ENCODE results near the gene DHRSX.

DHRSX gene

DNA sequence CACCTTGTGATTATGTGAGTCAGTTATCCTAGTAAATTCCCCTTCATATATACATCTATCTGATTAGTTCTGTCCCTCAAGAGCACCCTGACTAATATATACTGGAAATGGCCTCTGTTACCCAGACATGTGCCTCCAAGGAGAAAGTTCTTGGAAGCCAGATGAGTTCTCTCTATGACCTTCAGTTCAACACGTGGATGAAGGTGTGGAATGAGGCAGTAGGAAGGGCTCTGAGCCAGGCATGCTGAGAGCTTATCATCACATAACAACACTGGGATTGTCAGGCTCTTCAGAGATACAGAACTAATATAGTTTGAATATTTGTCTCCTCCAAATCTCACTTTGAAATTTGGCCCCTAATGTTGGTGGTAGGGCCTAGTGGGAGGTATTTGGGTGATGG, 44.4 kb upstream of the DHRSX start:
- H3K27me3 ChIP-seq: no peaks in the 10 kb centered on the region
- TF ChIP-seq, protein P1, sequence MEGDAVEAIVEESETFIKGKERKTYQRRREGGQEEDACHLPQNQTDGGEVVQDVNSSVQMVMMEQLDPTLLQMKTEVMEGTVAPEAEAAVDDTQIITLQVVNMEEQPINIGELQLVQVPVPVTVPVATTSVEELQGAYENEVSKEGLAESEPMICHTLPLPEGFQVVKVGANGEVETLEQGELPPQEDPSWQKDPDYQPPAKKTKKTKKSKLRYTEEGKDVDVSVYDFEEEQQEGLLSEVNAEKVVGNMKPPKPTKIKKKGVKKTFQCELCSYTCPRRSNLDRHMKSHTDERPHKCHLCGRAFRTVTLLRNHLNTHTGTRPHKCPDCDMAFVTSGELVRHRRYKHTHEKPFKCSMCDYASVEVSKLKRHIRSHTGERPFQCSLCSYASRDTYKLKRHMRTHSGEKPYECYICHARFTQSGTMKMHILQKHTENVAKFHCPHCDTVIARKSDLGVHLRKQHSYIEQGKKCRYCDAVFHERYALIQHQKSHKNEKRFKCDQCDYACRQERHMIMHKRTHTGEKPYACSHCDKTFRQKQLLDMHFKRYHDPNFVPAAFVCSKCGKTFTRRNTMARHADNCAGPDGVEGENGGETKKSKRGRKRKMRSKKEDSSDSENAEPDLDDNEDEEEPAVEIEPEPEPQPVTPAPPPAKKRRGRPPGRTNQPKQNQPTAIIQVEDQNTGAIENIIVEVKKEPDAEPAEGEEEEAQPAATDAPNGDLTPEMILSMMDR (IDR thresholded peaks at IDR 0.05; ENCODE audit: low read depth, low read length): no peak
- no peak overlapping the region for H3K4me3 ChIP-seq (ENCODE audit: low read depth, low read length)
- H3K9me3 ChIP-seq: no peaks in the 10 kb centered on the region
- DNase-seq: no peak
- H3K36me3 ChIP-seq: no peaks in the 10 kb centered on the region
- no peaks in the 10 kb centered on the region for H3K4me1 ChIP-seq

DNA sequence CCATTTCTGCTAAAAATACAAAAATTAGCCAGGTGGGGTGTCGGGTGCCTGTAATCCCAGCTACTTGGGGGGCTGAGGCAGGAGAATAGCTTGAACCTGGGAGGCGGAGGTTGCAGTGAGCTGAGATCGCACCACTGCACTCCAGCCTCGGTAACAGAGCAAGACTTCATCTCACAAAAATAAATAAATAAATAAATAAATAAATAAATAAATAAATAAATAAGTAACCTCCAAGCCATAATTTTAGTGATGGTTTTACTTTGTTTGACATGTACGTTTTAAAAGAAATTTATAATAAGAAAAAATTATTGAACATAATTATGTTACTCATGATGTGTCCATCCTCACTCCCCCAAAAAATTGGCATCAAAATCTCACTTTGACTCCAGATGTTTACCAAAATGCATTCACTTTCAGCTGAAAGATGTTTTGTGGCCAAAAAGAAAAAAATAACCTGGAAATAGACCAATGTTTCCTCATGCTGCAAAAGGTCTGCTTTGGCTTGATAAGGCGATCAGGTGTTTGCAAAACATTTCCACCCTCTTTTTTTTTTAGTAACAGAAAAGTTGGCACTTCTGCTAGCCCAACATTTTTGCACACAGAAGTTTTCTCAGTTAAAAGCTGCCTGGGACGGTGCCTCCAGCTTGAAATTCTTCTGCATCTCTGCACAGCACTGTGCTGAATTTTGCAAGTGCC, 42.2 kb upstream of the DHRSX start:
- H3K9me3 ChIP-seq: no peaks in the 10 kb centered on the region
- TF ChIP-seq, protein P1 (IDR thresholded peaks at IDR 0.05; ENCODE audit: low read depth, low read length): no peak
- no peaks in the 10 kb centered on the region for H3K36me3 ChIP-seq
- H3K27me3 ChIP-seq: no peaks in the 10 kb centered on the region
- no peak for DNase-seq
- no peak overlapping the region for H3K4me3 ChIP-seq (ENCODE audit: low read depth, low read length)
- no peaks in the 10 kb centered on the region for H3K4me1 ChIP-seq

DNA sequence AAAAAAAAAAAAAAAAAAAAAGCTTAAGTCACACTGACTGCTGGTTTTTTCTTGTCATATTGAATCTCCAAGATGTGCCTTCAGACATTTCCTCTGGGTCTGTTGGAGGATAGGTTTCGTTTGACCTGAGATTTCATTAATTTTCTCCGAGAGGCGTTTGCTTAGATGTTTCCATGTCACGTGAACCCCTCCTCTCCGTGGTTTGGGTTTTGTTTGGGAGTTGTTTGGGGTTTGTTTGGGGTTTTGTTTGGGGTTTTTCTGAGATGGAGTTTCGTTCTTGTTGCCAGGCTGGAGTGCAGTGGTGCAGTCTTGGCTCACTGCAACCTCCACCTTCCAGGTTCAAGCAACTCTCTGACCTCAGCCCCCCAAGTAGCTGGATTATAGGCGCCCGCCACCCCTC, 40.8 kb upstream of the DHRSX start:
- Histone ChIP-seq H3K9me3 (no peaks in the 10 kb centered on the region), H3K27me3 (no peaks in the 10 kb centered on the region), H3K4me3 (ENCODE audit: low read depth, low read length) (no peak overlapping the region), H3K36me3 (no peaks in the 10 kb centered on the region), H3K4me1 (no peaks in the 10 kb centered on the region)
- TF ChIP-seq, protein P1 (IDR thresholded peaks at IDR 0.05; ENCODE audit: low read depth, low read length): no peak
- DNase-seq: no peak

DNA sequence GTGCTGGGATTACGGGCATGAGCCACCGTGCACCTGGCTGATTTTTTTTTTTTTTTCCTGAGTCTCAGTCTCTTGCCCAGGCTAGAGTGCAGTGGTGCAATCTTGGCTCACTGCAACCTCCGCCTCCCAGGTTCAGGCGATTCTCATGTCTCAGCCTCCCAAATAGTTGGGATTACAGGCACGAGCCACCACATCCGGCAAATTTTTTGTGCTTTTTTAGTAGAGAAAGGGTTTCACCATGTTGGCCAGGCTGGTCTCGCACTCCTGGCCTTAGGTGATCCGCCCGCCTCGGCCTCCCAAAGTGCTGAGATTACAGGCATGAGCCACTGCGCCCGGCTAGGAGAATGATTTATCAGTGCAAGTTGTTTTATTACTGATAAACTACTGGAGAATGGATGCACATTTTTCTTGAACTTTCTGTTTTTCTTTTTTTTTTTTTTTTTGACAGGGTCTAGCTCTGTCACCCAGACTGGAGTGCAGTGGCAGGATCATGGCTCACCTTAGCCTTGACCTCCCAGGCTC, 39.7 kb upstream of the DHRSX start:
- H3K27me3 ChIP-seq: no peaks in the 10 kb centered on the region
- no peak for DNase-seq
- no peaks in the 10 kb centered on the region for H3K9me3 ChIP-seq
- H3K4me3 ChIP-seq (ENCODE audit: low read depth, low read length): no peak overlapping the region
- no peaks in the 10 kb centered on the region for H3K36me3 ChIP-seq
- H3K4me1 ChIP-seq: no peaks in the 10 kb centered on the region
- TF ChIP-seq, protein P1 (IDR thresholded peaks at IDR 0.05; ENCODE audit: low read depth, low read length): no peak

DNA sequence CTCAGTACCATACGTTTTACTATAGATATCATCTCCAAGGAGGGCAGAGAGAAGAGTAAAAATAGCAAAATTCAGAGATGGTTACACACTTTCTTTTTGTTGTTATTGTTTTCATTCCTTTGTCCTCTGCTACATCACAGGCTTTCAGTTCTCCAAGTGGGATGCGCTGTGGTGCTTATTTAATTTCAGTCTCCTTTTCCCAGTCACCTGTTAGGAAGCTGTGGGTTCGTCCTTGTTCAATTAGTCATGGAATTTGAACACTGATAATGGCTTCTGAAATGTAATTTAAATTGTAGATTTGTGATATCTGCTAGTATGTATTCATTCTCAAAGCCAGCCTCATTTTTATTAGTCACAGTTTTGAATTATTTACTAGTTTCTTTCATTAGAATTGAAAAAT, 38.8 kb upstream of the DHRSX start:
- Histone ChIP-seq H3K4me3 (ENCODE audit: low read depth, low read length) (no peak overlapping the region), H3K27me3 (no peaks in the 10 kb centered on the region), H3K4me1 (no peaks in the 10 kb centered on the region), H3K9me3 (no peaks in the 10 kb centered on the region), H3K36me3 (no peaks in the 10 kb centered on the region)
- DNase-seq: no peak
- TF ChIP-seq, protein P1 (IDR thresholded peaks at IDR 0.05; ENCODE audit: low read depth, low read length): no peak

DNA sequence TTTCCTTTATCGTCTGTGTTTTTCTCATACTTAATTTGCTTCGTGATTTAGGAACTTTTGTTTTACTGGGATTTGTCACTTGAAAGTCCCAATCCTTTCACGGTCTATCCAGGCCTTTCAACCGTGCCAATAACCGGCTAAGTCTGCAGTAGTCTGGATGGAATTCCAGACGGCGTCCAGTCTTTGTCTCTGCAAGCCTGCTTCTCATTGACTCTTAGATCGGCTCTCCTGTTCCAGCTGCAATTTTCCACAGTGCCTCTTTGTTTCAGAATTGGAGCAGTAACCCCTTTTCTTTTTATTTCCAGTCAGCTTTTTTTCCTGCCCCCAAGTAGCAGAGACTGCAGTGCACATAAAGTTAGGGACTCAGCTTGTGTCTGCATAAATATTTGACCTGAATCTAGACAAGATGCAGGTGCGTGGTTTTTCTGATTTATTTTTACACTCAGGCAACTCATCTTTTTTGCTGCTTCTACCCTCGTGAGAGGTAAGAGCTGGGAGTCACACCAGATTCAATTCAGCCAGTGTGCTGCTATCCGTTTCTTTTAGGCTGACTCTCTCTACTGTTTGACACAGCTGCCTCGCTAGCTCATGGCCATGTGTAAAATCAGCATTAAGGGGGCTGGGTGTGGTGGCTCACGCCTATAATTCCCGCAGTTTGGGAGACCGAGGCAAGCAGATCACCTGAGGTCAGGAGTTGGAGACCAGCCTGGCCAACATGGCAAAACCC, 37.4 kb upstream of the DHRSX start:
- H3K36me3 ChIP-seq: no peaks in the 10 kb centered on the region
- no peaks in the 10 kb centered on the region for H3K4me1 ChIP-seq
- TF ChIP-seq, protein P1 (IDR thresholded peaks at IDR 0.05; ENCODE audit: low read depth, low read length): no peak
- no peaks in the 10 kb centered on the region for H3K27me3 ChIP-seq
- H3K9me3 ChIP-seq: no peaks in the 10 kb centered on the region
- no peak for DNase-seq
- H3K4me3 ChIP-seq (ENCODE audit: low read depth, low read length): no peak overlapping the region

Data from BE2C (cell line).